H1 (cell line): ENCODE measurements around the gene PURA. TPM values are rescaled to one million over a fixed set of nuclear protein-coding genes. Genes with fewer than 3 reads are reported as not detected.

ENCODE experiments used
- CTCF ChIA-PET: fragments of 300-600 bp; sonication (Branson Sonifier 250); formaldehyde crosslinking; loops from one replicate; lab custom pipeline; 2021; ENCODE audit not compliant: partially characterized antibody; lab: Charles Lee
- POLR2A ChIA-PET: fragments of 300-600 bp; sonication (Branson Sonifier 250); formaldehyde crosslinking; loops from one replicate; lab custom pipeline; 2021; ENCODE audit warnings: inconsistent platforms; ENCODE audit not compliant: partially characterized antibody; lab: Charles Lee
- DNase-seq, 2 experiments: peaks; one replicate each; pipeline versions ENCODE4 v3.0.0 to v3.0.0-alpha.2; 2010 to 2022; ENCODE audit warnings: low spot score in 2 of 2, low read depth in 1 of 2, mixed read lengths in 1 of 2
- FAIRE-seq: peaks from 2 replicates; lab custom pipeline; 2011; peaks lifted over from hg19 to GRCh38; lab: Jason Lieb, UNC
- H2AFZ ChIP-seq: 2 replicates; pipeline ENCODE4 v1.8.1; 2012; ENCODE audit warnings: low read length, inconsistent platforms
- H2AK5ac ChIP-seq: 2 replicates; pipeline ENCODE4 v1.6.1; 2013; ENCODE audit warnings: low read depth, low read length
- H2BK120ac ChIP-seq: replicated peaks from 2 replicates; pipeline ENCODE3; 2013; ENCODE audit warnings: low read depth, low read length, inconsistent platforms
- H2BK12ac ChIP-seq: 2 replicates; pipeline ENCODE4 v1.6.1; 2013; ENCODE audit warnings: low read depth, low read length
- H2BK15ac ChIP-seq: 2 replicates; pipeline ENCODE4 v1.6.1; 2013; ENCODE audit warnings: low read length
- H2BK20ac ChIP-seq: 2 replicates; pipeline ENCODE4 v1.6.1; 2013; ENCODE audit warnings: low read length
- H2BK5ac ChIP-seq: 2 replicates; pipeline ENCODE4 v1.6.1; 2013; ENCODE audit warnings: low read depth, low read length
- H3K14ac ChIP-seq: 2 replicates; pipeline ENCODE4 v1.6.1; 2013; ENCODE audit warnings: inconsistent platforms; ENCODE audit not compliant: insufficient read length
- H3K18ac ChIP-seq: 2 replicates; pipeline ENCODE4 v1.6.1; 2013; ENCODE audit warnings: low read length; ENCODE audit errors: extremely low read depth
- H3K23ac ChIP-seq: 2 replicates; pipeline ENCODE4 v1.6.1; 2013; ENCODE audit warnings: inconsistent platforms; ENCODE audit not compliant: insufficient read length
- H3K23me2 ChIP-seq: 2 replicates; pipeline ENCODE4 v1.6.1; 2013; ENCODE audit warnings: low read depth, low read length
- H3K27ac ChIP-seq: 2 replicates; pipeline ENCODE4 v1.6.1; 2011; ENCODE audit warnings: low read depth, low read length, inconsistent platforms
- H3K27me3 ChIP-seq, 4 experiments: replicated peaks in 1 of 4; 1 replicate in 1 of 4; 2 replicates in 3 of 4; pipeline versions ENCODE4 v1.6.1 to v1.8.1; 2011 to 2013; ENCODE audit warnings: low read length in 3 of 4, mild to moderate bottlenecking in 3 of 4, inconsistent platforms in 2 of 4, mixed read lengths in 2 of 4, moderate library complexity in 1 of 4; ENCODE audit not compliant: control insufficient read depth in 3 of 4, insufficient read depth in 3 of 4; ENCODE audit errors: extremely low read depth in 1 of 4
- H3K36me3 ChIP-seq, 4 experiments: 2 replicates each; pipeline versions ENCODE4 v1.6.1 to v1.8.1; 2011 to 2013; ENCODE audit warnings: mild to moderate bottlenecking in 4 of 4, low read length in 3 of 4, moderate library complexity in 2 of 4, control low read depth in 1 of 4, inconsistent platforms in 1 of 4; ENCODE audit not compliant: insufficient read depth in 4 of 4, control insufficient read depth in 2 of 4
- H3K4ac ChIP-seq: replicated peaks from 2 replicates; pipeline ENCODE3; 2013; ENCODE audit warnings: low read length, low read depth, mixed read lengths, inconsistent platforms; ENCODE audit not compliant: insufficient read length
- H3K4me1 ChIP-seq, 4 experiments: replicated peaks in 1 of 4; 1 replicate in 1 of 4; 2 replicates in 3 of 4; pipeline versions ENCODE4 v1.6.1 to v1.8.1; 2011 to 2013; ENCODE audit warnings: low read length in 3 of 4, inconsistent platforms in 2 of 4, mixed read lengths in 1 of 4; ENCODE audit not compliant: insufficient read depth in 4 of 4, control insufficient read depth in 3 of 4
- H3K4me2 ChIP-seq, 2 experiments: 2 replicates each; pipeline versions ENCODE4 v1.6.1 to v1.8.1; 2011 to 2013; ENCODE audit warnings: low read depth in 2 of 2, low read length in 2 of 2, control low read depth in 1 of 2, inconsistent platforms in 1 of 2, mild to moderate bottlenecking in 1 of 2; ENCODE audit not compliant: insufficient read depth in 1 of 2
- H3K4me3 ChIP-seq, 4 experiments: fragments of 200-600, 300-600 bp in 1 of 4; sonication (generic), shearing (Covaris generic), sonication (Bioruptor Twin) in 1 of 4; 2 replicates each; pipeline versions ENCODE4 v1.5.1 to v1.8.1; 2011 to 2016; ENCODE audit warnings: low read length in 4 of 4, low read depth in 3 of 4, control low read depth in 2 of 4, inconsistent platforms in 2 of 4, mild to moderate bottlenecking in 2 of 4, mixed read lengths in 1 of 4, moderate library complexity in 1 of 4; ENCODE audit not compliant: insufficient read depth in 2 of 4; ENCODE audit errors: extremely low read depth in 1 of 4
- H3K56ac ChIP-seq: replicated peaks from 2 replicates; pipeline ENCODE3; 2013; ENCODE audit warnings: low read depth, mild to moderate bottlenecking, mixed read lengths, low read length, inconsistent platforms; ENCODE audit not compliant: insufficient read length
- H3K79me1 ChIP-seq: 2 replicates; pipeline ENCODE4 v1.6.1; 2013; ENCODE audit warnings: low read depth, low read length, control low read depth
- H3K79me2 ChIP-seq, 2 experiments: 2 replicates each; pipeline versions ENCODE4 v1.6.1 to v1.8.1; 2012 to 2013; ENCODE audit warnings: low read length in 2 of 2, mild to moderate bottlenecking in 2 of 2, inconsistent platforms in 1 of 2; ENCODE audit not compliant: insufficient read depth in 2 of 2, control insufficient read depth in 1 of 2
- H3K9ac ChIP-seq, 4 experiments: replicated peaks in 1 of 4; 1 replicate in 1 of 4; 2 replicates in 3 of 4; pipeline versions ENCODE4 v1.6.1 to v1.8.1; 2011 to 2013; ENCODE audit warnings: low read depth in 3 of 4, low read length in 3 of 4, control low read depth in 2 of 4, mild to moderate bottlenecking in 2 of 4, moderate library complexity in 2 of 4, inconsistent platforms in 1 of 4; ENCODE audit errors: extremely low read depth in 1 of 4
- H3K9me3 ChIP-seq, 2 experiments: 2 replicates each; pipeline versions ENCODE4 v1.6.1 to v1.8.1; 2012 to 2013; ENCODE audit warnings: mild to moderate bottlenecking in 2 of 2, moderate library complexity in 2 of 2, control low read depth in 1 of 2, inconsistent platforms in 1 of 2, low read depth in 1 of 2, low read length in 1 of 2, mixed read lengths in 1 of 2; ENCODE audit not compliant: insufficient read depth in 2 of 2
- H4K20me1 ChIP-seq, 2 experiments: replicated peaks in 1 of 2; 2 replicates each; pipeline versions ENCODE3 to v1.8.1; 2011 to 2013; ENCODE audit warnings: inconsistent platforms in 2 of 2, low read length in 2 of 2, mild to moderate bottlenecking in 1 of 2; ENCODE audit not compliant: insufficient read depth in 2 of 2, control insufficient read depth in 1 of 2
- H4K5ac ChIP-seq: 2 replicates; pipeline ENCODE4 v1.6.1; 2013; ENCODE audit warnings: low read length, low read depth, mixed read lengths, inconsistent platforms; ENCODE audit not compliant: insufficient read length
- H4K8ac ChIP-seq: 2 replicates; pipeline ENCODE4 v1.8.0; 2013; ENCODE audit warnings: mild to moderate bottlenecking, moderate library complexity, low read length, inconsistent platforms; ENCODE audit not compliant: insufficient read depth; ENCODE audit errors: extremely low read depth
- H4K91ac ChIP-seq: replicated peaks from 2 replicates; pipeline ENCODE3; 2013; ENCODE audit warnings: low read length, mixed read lengths, inconsistent platforms; ENCODE audit not compliant: insufficient read length
- CHD2 ChIP-seq: IDR thresholded peaks from 2 replicates; pipeline ENCODE4 v1.6.1; 2012; ENCODE audit warnings: low read length, improper control_type of control experiment
- GABPA ChIP-seq: IDR thresholded peaks from 2 replicates; pipeline ENCODE4 v1.6.1; 2011; ENCODE audit warnings: mild to moderate bottlenecking, low read length, moderate library complexity, borderline replicate concordance; ENCODE audit not compliant: insufficient read depth
- RBBP5 ChIP-seq: IDR thresholded peaks from 2 replicates; pipeline ENCODE4 v1.7.1; 2012; ENCODE audit warnings: low read depth, mild to moderate bottlenecking, inconsistent platforms, low read length, moderate library complexity, borderline replicate concordance
- SUZ12 ChIP-seq: fragments of 200-600 bp; sonication (generic); IDR thresholded peaks from 2 replicates; pipeline ENCODE4 v1.6.1; 2012; ENCODE audit warnings: mild to moderate bottlenecking, inconsistent platforms, low read length, moderate library complexity, mixed read lengths
- WGBS, 2 experiments: shearing (Covaris generic) in 1 of 2; methylation state at CpG; one replicate each; pipeline versions ENCODE4 v1.1.6 to v1.1.7; 2013 to 2015; ENCODE audit warnings: low lambda C conversion rate in 2 of 2, mixed read lengths in 2 of 2, inconsistent platforms in 1 of 2, low coverage in 1 of 2, missing lambda C conversion rate in 1 of 2; ENCODE audit not compliant: insufficient replicate concordance in 2 of 2, insufficient coverage in 1 of 2, insufficient read length in 1 of 2; ENCODE audit errors: extremely low coverage in 1 of 2, missing lambda C conversion rate in 1 of 2; 5-methylcytosine and 5-hydroxymethylcytosine counted together
- polyA plus RNA-seq, 7 experiments: library from polyadenylated mRNA; depleted of rRNA in 3 of 7; stranded (reverse) in 5 of 7; unstranded in 2 of 7; fragments of >200 nt in 5 of 7; fragments of 200-250 nt in 2 of 7; gene quantifications; 1 replicate in 5 of 7; 2 replicates in 1 of 7; 4 replicates in 1 of 7; pipeline versions ENCODE4 v1.2.1 to v1.2.3, GENCODE V29; 2011 to 2013; ENCODE audit warnings: missing spikeins in 2 of 7, mixed read lengths in 2 of 7
- total RNA-seq: library from RNA; stranded (reverse); fragmentation: NEBNext Ultra II Directional; extraction: Animal tissue kit (Norgen Biotek cat#: 25700); gene quantifications from 2 replicates; pipeline ENCODE4 v1.2.1, GENCODE V29; 2021
- TF ChIP-seq, protein P1 (sequence below): IDR thresholded peaks from 2 replicates; pipeline ENCODE4 v1.6.1; 2012; ENCODE audit warnings: inconsistent platforms

PURA gene
- total and polyA plus RNA-seq, 2 of the 8 experiments (the other 6 are each of a cell fraction or from before 2014, with no cell fraction given) = 0.98 to 2.1 TPM

- no peak overlapping the region for H3K4me3 ChIP-seq
- no peaks in the 10 kb centered on the region for H3K23me2 ChIP-seq
- ChIA-PET POLR2A (interaction anchor here (1.2 kb wide), 1 partner anchor 44 kb away, joined by 3 read pairs; no protein-coding TSS in a partner anchor), CTCF (interaction anchor here (0.9 to 2.2 kb wide), 4 partner anchors 45 to 93 kb away, joined by 3 to 13 read pairs (median 5); no protein-coding TSS in a partner anchor)
- H3K4me1 ChIP-seq = no peaks in the 10 kb centered on the region
- DNase-seq (no peak), FAIRE-seq (no peak)
- H3K9ac ChIP-seq = no peak overlapping the region
- no peak overlapping the region for H2BK20ac ChIP-seq
- H2AFZ ChIP-seq = no peak overlapping the region
- TF ChIP-seq CHD2 (no peak), SUZ12 (no peak), GABPA (no peak), RBBP5 (no peak)
- TF ChIP-seq, protein P1, sequence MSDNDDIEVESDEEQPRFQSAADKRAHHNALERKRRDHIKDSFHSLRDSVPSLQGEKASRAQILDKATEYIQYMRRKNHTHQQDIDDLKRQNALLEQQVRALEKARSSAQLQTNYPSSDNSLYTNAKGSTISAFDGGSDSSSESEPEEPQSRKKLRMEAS = no peak
- H3K23ac ChIP-seq = no peak overlapping the region
- H3K4me2 ChIP-seq = no peak overlapping the region
- H3K79me2 ChIP-seq = no peaks in the 10 kb centered on the region
- H4K8ac ChIP-seq = no peak overlapping the region
- no peaks in the 10 kb centered on the region for H3K9me3 ChIP-seq
- 75% methylated on average over 2 of the region's 2 CpGs; no CpG with 5 or more reads in 1 of the 2 experiments for WGBS, 2 experiments
- no peak overlapping the region for H4K5ac ChIP-seq
- no peak overlapping the region for H2BK120ac ChIP-seq
- H2AK5ac ChIP-seq = no peak overlapping the region
- no peak overlapping the region for H3K4ac ChIP-seq
- no peak overlapping the region for H4K91ac ChIP-seq
- H3K18ac ChIP-seq = no peak overlapping the region
- H3K56ac ChIP-seq = no peak overlapping the region
- H3K36me3 ChIP-seq = no peaks in the 10 kb centered on the region
- H2BK15ac ChIP-seq = no peak overlapping the region
- no peaks in the 10 kb centered on the region for H4K20me1 ChIP-seq
- no peak overlapping the region for H2BK12ac ChIP-seq
- H3K14ac ChIP-seq = no peak overlapping the region
- no peaks in the 10 kb centered on the region for H3K27me3 ChIP-seq
- H3K79me1 ChIP-seq = no peaks in the 10 kb centered on the region
- H3K27ac ChIP-seq = no peak overlapping the region
- H2BK5ac ChIP-seq = no peak overlapping the region
Observed at GRCh38 chr5:140076788-140077187, 37.1 kb upstream of the PURA start.
